ENCODE data around the gene ATP6V0D1. TPM values are rescaled to one million over a fixed set of nuclear protein-coding genes. Genes with fewer than 3 reads are reported as not detected.
A peak's percentile ranks its signal among the peaks of the same experiment; 100 is the strongest.

ATP6V0D1 gene
- total and polyA plus RNA-seq, 2 of the 4 experiments (the other 2 are of a cell fraction), result 112 to 124 TPM

DNA sequence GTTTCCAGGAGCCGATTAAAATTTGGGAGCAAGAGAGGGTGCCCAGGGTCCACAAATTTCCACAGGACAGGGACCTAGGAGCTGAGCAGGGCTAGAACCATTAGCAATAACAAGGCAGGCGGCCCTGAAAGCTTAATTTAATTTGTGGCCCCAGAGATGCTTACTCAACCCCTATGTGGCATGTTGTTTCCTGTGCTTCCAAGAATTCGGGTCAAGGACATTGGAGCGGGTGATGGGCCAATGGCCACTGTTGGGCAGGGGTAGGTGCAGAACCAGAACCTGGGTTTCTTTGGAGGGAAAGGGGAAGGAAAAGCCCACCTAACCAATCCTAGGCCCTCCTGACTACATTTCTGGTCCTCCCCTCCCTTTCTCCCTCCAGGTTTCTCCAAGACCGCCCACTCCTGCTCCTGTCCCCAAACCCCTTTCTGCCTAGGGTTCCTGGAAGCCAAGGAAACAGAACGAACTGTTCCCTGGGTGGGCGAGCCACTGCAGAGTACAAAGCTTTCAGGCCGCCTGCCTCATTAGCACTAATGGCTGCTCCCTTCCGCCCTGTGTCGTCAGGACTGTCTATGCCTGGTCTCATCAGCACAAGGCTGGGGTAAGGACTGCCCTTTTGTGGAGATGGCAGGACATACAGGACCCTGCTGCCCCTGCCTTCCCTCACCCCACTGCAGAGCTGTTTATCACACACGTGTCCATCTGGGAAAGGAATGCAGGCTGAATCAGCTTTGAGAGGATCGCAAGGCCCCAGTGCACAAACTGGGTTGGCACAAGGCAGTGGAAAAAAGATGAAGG, 3.0 kb upstream of the ATP6V0D1 start (continued):
- TF ChIP-seq, protein P1, sequence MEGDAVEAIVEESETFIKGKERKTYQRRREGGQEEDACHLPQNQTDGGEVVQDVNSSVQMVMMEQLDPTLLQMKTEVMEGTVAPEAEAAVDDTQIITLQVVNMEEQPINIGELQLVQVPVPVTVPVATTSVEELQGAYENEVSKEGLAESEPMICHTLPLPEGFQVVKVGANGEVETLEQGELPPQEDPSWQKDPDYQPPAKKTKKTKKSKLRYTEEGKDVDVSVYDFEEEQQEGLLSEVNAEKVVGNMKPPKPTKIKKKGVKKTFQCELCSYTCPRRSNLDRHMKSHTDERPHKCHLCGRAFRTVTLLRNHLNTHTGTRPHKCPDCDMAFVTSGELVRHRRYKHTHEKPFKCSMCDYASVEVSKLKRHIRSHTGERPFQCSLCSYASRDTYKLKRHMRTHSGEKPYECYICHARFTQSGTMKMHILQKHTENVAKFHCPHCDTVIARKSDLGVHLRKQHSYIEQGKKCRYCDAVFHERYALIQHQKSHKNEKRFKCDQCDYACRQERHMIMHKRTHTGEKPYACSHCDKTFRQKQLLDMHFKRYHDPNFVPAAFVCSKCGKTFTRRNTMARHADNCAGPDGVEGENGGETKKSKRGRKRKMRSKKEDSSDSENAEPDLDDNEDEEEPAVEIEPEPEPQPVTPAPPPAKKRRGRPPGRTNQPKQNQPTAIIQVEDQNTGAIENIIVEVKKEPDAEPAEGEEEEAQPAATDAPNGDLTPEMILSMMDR (conservative IDR thresholded peaks at IDR 0.05; ENCODE audit: low read depth, low read length), result no peak

DNA sequence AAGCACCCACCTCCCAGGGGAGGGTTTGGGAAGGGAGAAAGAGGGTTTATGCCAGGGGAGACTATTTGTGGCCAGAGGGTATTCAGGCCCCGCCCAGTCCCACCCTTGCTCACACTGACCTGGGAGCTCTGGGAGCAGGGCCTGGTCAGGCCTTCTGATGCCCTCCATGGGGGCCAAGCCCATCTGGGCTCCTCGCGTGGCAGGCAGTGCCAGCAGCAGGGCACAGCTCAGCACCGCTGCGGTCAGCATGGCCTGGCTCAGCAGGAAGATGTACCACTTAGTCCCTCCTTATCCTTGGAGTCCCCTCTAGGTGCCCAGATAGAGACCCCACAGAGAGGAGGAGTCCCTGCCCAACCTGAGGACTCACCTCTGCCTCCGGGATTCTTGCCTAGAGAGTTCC, 2.2 kb upstream of the ATP6V0D1 start, which contains the start of gene AGRP:
Gene AGRP (minus strand): TSS at position 398 of the 400 bp plus-strand sequence. CDS start 149 bp downstream, at position 249.
- Histone ChIP-seq H3K4me2 (ENCODE audit: low read depth, low read length) (no peak within 1 kb of the TSS), H3K9me1 (ENCODE audit: insufficient read depth, low read length) (no peaks in the 10 kb centered on the region; the same call in 1 of the 2 replicates), H4K20me1 (ENCODE audit: insufficient read depth, low read length) (peaks cover 15% of the 10 kb centered on the region), H3K27me3 (ENCODE audit: control insufficient read depth, insufficient read depth, low read length) (no peaks in the 10 kb centered on the region), H3K18ac (ENCODE audit: low read depth, low read length) (no peak within 1 kb of the TSS), H3K56ac (ENCODE audit: extremely low read depth, insufficient read depth, low read length) (no peak within 1 kb of the TSS), H2BK15ac (ENCODE audit: low read depth, low read length) (no peak within 1 kb of the TSS), H3K23ac (ENCODE audit: low read depth, low read length) (no peak within 1 kb of the TSS), H3K9me3 (ENCODE audit: control insufficient read depth, insufficient read depth, low read length) (no peaks in the 10 kb centered on the region), H4K8ac (ENCODE audit: low read depth in 2 of 2, low read length in 2 of 2) (peak within 1 kb of the TSS in 1 of 2 experiments; percentile 70; a peak in 2 of 4 replicates), H2BK5ac (ENCODE audit: low read depth, low read length, poor library complexity, severe bottlenecking) (no peak within 1 kb of the TSS), H2BK20ac (ENCODE audit: low read depth, low read length) (no peak within 1 kb of the TSS), H3K4ac (ENCODE audit: low read depth, low read length) (peak within 1 kb of the TSS; percentile 53), H3K9ac (ENCODE audit: low read depth, low read length) (no peak within 1 kb of the TSS), H4K91ac (ENCODE audit: insufficient read depth, low read depth, low read length) (no peak within 1 kb of the TSS), H3K4me3 (ENCODE audit: insufficient read depth, low read depth, low read length) (no peak within 1 kb of the TSS), H2BK120ac (ENCODE audit: low read depth, low read length) (no peak within 1 kb of the TSS), H3K79me1 (ENCODE audit: low read depth in 1 of 2, low read length in 2 of 2) (peaks cover 12 to 49% of the 10 kb centered on the region in 2 experiments; a peak in 3 of 4 replicates), H2AK5ac (ENCODE audit: low read depth, low read length) (peak within 1 kb of the TSS; percentile 43; the same call in 1 of the 2 replicates), H4K5ac (ENCODE audit: low read depth, low read length) (no peak within 1 kb of the TSS; the same call in 1 of the 2 replicates), H2AFZ (replicated peaks; ENCODE audit: low read length, poor library complexity) (peak within 1 kb of the TSS; percentile 70), H3K14ac (replicated peaks; ENCODE audit: low read depth, low read length) (no peak within 1 kb of the TSS; the same call in 1 of the 2 replicates), H3K4me1 (ENCODE audit: control insufficient read depth, insufficient read depth, low read length) (peaks cover 14% of the 10 kb centered on the region), H2AK9ac (replicated peaks; ENCODE audit: low read depth, low read length, poor library complexity) (peak within 1 kb of the TSS; percentile 74), H3K36me3 (ENCODE audit: control insufficient read depth, insufficient read depth, low read length) (no peaks in the 10 kb centered on the region), H3K27ac (ENCODE audit: insufficient read depth, low read length) (no peak within 1 kb of the TSS)
- ChIA-PET CTCF (no interaction called here), POLR2A (ENCODE audit: unreplicated experiment) (no interaction called here)
- ATAC-seq (ENCODE audit: low read depth), result no peak
- in situ Hi-C loops (cut with MboI; ENCODE audit: low sequenced_read_pairs), result no loop called here
- no TSS peak for BruUV-seq (replicated peaks)
- dilution Hi-C loops (cut with HindIII; ENCODE audit: low sequenced_read_pairs, unreplicated experiment), result no loop called here
- intact Hi-C loops (cut with micrococcal nuclease), result no loop called here
- 100% methylated on average over 1 of the region's 6 CpGs; no CpG with 5 or more reads in 1 of the 2 experiments for WGBS, 2 experiments (ENCODE audit: extremely low coverage in 2 of 2, insufficient read length in 1 of 2)
- no peak for DNase-seq
- no peak for TF ChIP-seq BHLHE40 (IDR thresholded peaks at IDR 0.05; ENCODE audit: low read depth, low read length)
- no peak for TF ChIP-seq CHD1 (IDR thresholded peaks at IDR 0.05; ENCODE audit: low read depth, low read length)
- no peak for TF ChIP-seq MAZ (IDR thresholded peaks at IDR 0.05; ENCODE audit: borderline replicate concordance, low read depth, low read length)
- no peak for TF ChIP-seq NFE2L2 (IDR thresholded peaks at IDR 0.05; ENCODE audit: low read depth, low read length)
- TF ChIP-seq MXI1 (IDR thresholded peaks at IDR 0.05; ENCODE audit: borderline replicate concordance, low read depth, low read length), result no peak
- TF ChIP-seq CEBPB (IDR thresholded peaks at IDR 0.05; ENCODE audit: low read depth, low read length), result no peak
- TF ChIP-seq, protein P2, sequence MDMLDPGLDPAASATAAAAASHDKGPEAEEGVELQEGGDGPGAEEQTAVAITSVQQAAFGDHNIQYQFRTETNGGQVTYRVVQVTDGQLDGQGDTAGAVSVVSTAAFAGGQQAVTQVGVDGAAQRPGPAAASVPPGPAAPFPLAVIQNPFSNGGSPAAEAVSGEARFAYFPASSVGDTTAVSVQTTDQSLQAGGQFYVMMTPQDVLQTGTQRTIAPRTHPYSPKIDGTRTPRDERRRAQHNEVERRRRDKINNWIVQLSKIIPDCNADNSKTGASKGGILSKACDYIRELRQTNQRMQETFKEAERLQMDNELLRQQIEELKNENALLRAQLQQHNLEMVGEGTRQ (IDR thresholded peaks at IDR 0.05; ENCODE audit: low read depth, low read length), result no peak
- TF ChIP-seq SMC3 (IDR thresholded peaks at IDR 0.05; ENCODE audit: low read depth, low read length), result no peak
- no peak for TF ChIP-seq RAD21 (IDR thresholded peaks at IDR 0.05; ENCODE audit: low read length)
- no peak for TF ChIP-seq POLR2A (IDR thresholded peaks at IDR 0.05; ENCODE audit: low read depth, low read length)
- no peak for TF ChIP-seq FOS (IDR thresholded peaks at IDR 0.05; ENCODE audit: low read depth, low read length)
- TF ChIP-seq MAFK (IDR thresholded peaks at IDR 0.05; ENCODE audit: low read depth, low read length), result no peak
- TF ChIP-seq RFX5 (IDR thresholded peaks at IDR 0.05; ENCODE audit: low read depth, low read length), result no peak
